Trophoblast cell (in vitro differentiated cells and primary cell): Measurements from ENCODE around the gene PCDHGB5.
"Not testable (repeated sequence)": the region's sequence is repeated elsewhere in the genome, so short reads cannot be mapped to it uniquely, and the experiment has no call there.

Experiments used
- DNase-seq, 2 donors: peaks; one replicate each; pipeline ENCODE4 v3.0.0-alpha.2; 2016
- H2AFZ ChIP-seq: 2 replicates; pipeline ENCODE4 v1.6.1; 2013; ENCODE audit warnings: low read length, moderate library complexity, mild to moderate bottlenecking; ENCODE audit not compliant: insufficient read depth, poor library complexity
- H2AK5ac ChIP-seq: 2 replicates; pipeline ENCODE4 v1.6.1; 2013; ENCODE audit warnings: mild to moderate bottlenecking, low read length
- H2BK120ac ChIP-seq: 2 replicates; pipeline ENCODE4 v1.6.1; 2013; ENCODE audit warnings: low read length, mild to moderate bottlenecking, moderate library complexity; ENCODE audit not compliant: insufficient read depth, poor library complexity
- H2BK12ac ChIP-seq: 2 replicates; pipeline ENCODE4 v1.6.1; 2013; ENCODE audit warnings: mild to moderate bottlenecking, low read length, moderate library complexity
- H2BK5ac ChIP-seq: 2 replicates; pipeline ENCODE4 v1.6.1; 2013; ENCODE audit warnings: low read length, low read depth, moderate library complexity, mild to moderate bottlenecking; ENCODE audit not compliant: poor library complexity
- H3K14ac ChIP-seq: 2 replicates; pipeline ENCODE4 v1.6.1; 2013; ENCODE audit warnings: mild to moderate bottlenecking, low read length
- H3K18ac ChIP-seq: 2 replicates; pipeline ENCODE4 v1.6.1; 2013; ENCODE audit warnings: mild to moderate bottlenecking, low read length
- H3K23ac ChIP-seq: 2 replicates; pipeline ENCODE4 v1.6.1; 2013; ENCODE audit warnings: low read length
- H3K27ac ChIP-seq: 2 replicates; pipeline ENCODE4 v1.5.1; 2013; ENCODE audit warnings: low read depth, mild to moderate bottlenecking, inconsistent platforms, low read length, moderate library complexity
- H3K27me3 ChIP-seq: 2 replicates; pipeline ENCODE4 v1.6.1; 2013; ENCODE audit warnings: inconsistent platforms, mild to moderate bottlenecking, low read length, moderate library complexity; ENCODE audit not compliant: insufficient read depth
- H3K36me3 ChIP-seq, 2 experiments: 1 replicate in 1 of 2; 2 replicates in 1 of 2; pipeline ENCODE4 v1.6.1; 2013; ENCODE audit warnings: low read length in 2 of 2, mild to moderate bottlenecking in 2 of 2, moderate library complexity in 1 of 2; ENCODE audit not compliant: insufficient read depth in 2 of 2, control insufficient read depth in 1 of 2
- H3K4ac ChIP-seq: 2 replicates; pipeline ENCODE4 v1.6.1; 2013; ENCODE audit warnings: low read depth, mild to moderate bottlenecking, low read length, moderate library complexity
- H3K4me1 ChIP-seq, 2 experiments: 1 replicate in 1 of 2; 2 replicates in 1 of 2; pipeline ENCODE4 v1.6.1; 2013; ENCODE audit warnings: low read length in 2 of 2, mild to moderate bottlenecking in 2 of 2, moderate library complexity in 1 of 2; ENCODE audit not compliant: insufficient read depth in 2 of 2, control insufficient read depth in 1 of 2
- H3K4me2 ChIP-seq: 2 replicates; pipeline ENCODE4 v1.6.1; 2013; ENCODE audit warnings: inconsistent platforms, mild to moderate bottlenecking, low read length, moderate library complexity
- H3K4me3 ChIP-seq: 2 replicates; pipeline ENCODE4 v1.5.1; 2013; ENCODE audit warnings: mild to moderate bottlenecking, low read depth, low read length, inconsistent platforms
- H3K79me1 ChIP-seq: one replicate; pipeline ENCODE4 v1.6.1; 2013; ENCODE audit warnings: low read length
- H3K79me2 ChIP-seq: 2 replicates; pipeline ENCODE4 v1.6.1; 2013; ENCODE audit warnings: low read length, mild to moderate bottlenecking; ENCODE audit not compliant: control insufficient read depth, insufficient read depth, poor library complexity
- H3K9ac ChIP-seq: 2 replicates; pipeline ENCODE4 v1.6.1; 2013; ENCODE audit warnings: mild to moderate bottlenecking, low read length
- H3K9me3 ChIP-seq: 2 replicates; pipeline ENCODE4 v1.6.1; 2013; ENCODE audit warnings: low read depth, mild to moderate bottlenecking, control low read depth, inconsistent platforms, low read length; ENCODE audit not compliant: insufficient read depth
- H4K12ac ChIP-seq: 2 replicates; pipeline ENCODE4 v1.6.1; 2013; ENCODE audit warnings: low read depth, mild to moderate bottlenecking, low read length, moderate library complexity
- H4K8ac ChIP-seq: 2 replicates; pipeline ENCODE4 v1.6.1; 2013; ENCODE audit warnings: low read depth, mild to moderate bottlenecking, low read length, moderate library complexity
- H4K91ac ChIP-seq: one replicate; pipeline ENCODE4 v1.6.1; 2013; ENCODE audit warnings: low read depth, mild to moderate bottlenecking, low read length, moderate library complexity
- WGBS: extraction: QIAGEN DNeasy Blood & Tissue Kit; methylation state at CpG from one replicate; pipeline ENCODE4 v1.1.7; 2013; ENCODE audit warnings: missing lambda C conversion rate; ENCODE audit not compliant: insufficient read length, insufficient coverage; ENCODE audit errors: extremely low coverage; 5-methylcytosine and 5-hydroxymethylcytosine counted together

PCDHGB5 gene

GRCh38 chr5:141393267-141393666 is 4.5 kb upstream of the PCDHGB5 start:
- Histone ChIP-seq H3K36me3 (peaks cover 19 to 27% of the 10 kb centered on the region in 2 experiments), H3K14ac (no peak overlapping the region), H3K27ac (no peak overlapping the region), H3K4me3 (no peak overlapping the region), H2BK5ac (no peak overlapping the region), H2AFZ (no peak overlapping the region), H3K23ac (no peak overlapping the region), H3K18ac (no peak overlapping the region), H2BK12ac (no peak overlapping the region), H2AK5ac (no peak overlapping the region), H4K12ac (no peak overlapping the region), H3K9ac (no peak overlapping the region), H3K79me1 (no peaks in the 10 kb centered on the region), H3K79me2 (no peaks in the 10 kb centered on the region), H2BK120ac (no peak overlapping the region), H4K91ac (no peak overlapping the region), H4K8ac (no peak overlapping the region), H3K4ac (no peak overlapping the region), H3K4me1 (no peaks in the 10 kb centered on the region), H3K9me3 (peaks cover 39% of the 10 kb centered on the region), H3K4me2 (no peak overlapping the region), H3K27me3 (no peaks in the 10 kb centered on the region)
- WGBS, result no CpG with 5 or more reads among the region's 21 CpGs
- no peak for DNase-seq

GRCh38 chr5:141394401-141395187 is 3.2 kb upstream of the PCDHGB5 start:
- H4K8ac ChIP-seq, H2BK12ac ChIP-seq, H4K91ac ChIP-seq, H3K79me1 ChIP-seq, H3K27me3 ChIP-seq, H3K79me2 ChIP-seq, H3K4ac ChIP-seq, DNase-seq, H3K9ac ChIP-seq, H2BK120ac ChIP-seq, H2AFZ ChIP-seq, H3K18ac ChIP-seq, H2BK5ac ChIP-seq, H3K14ac ChIP-seq, H2AK5ac ChIP-seq, H3K23ac ChIP-seq, H3K4me2 ChIP-seq, H3K4me1 ChIP-seq, H3K27ac ChIP-seq, H4K12ac ChIP-seq: not testable (repeated sequence)
- WGBS, result no CpG with 5 or more reads among the region's 53 CpGs
- Histone ChIP-seq H3K36me3 (peaks cover 17 to 25% of the 10 kb centered on the region in 2 experiments), H3K4me3 (peak overlapping the region; percentile 23), H3K9me3 (peaks cover 34% of the 10 kb centered on the region)

- H3K23ac ChIP-seq, result no peak overlapping the region
- no peak overlapping the region for H2AFZ ChIP-seq
- DNase-seq, result no peak
- H3K4ac ChIP-seq, result no peak overlapping the region
- no peak overlapping the region for H2BK120ac ChIP-seq
- H4K12ac ChIP-seq, result no peak overlapping the region
- H4K91ac ChIP-seq, result no peak overlapping the region
- H2AK5ac ChIP-seq, result no peak overlapping the region
- H3K79me2 ChIP-seq, result no peaks in the 10 kb centered on the region
- no CpG with 5 or more reads among the region's 15 CpGs for WGBS
- H3K36me3 ChIP-seq, result peaks cover 6 to 17% of the 10 kb centered on the region in 2 experiments
- H2BK12ac ChIP-seq, result no peak overlapping the region
- no peak overlapping the region for H3K27ac ChIP-seq
- H3K14ac ChIP-seq, result no peak overlapping the region
- no peak overlapping the region for H2BK5ac ChIP-seq
- peaks cover 34% of the 10 kb centered on the region for H3K9me3 ChIP-seq
- H4K8ac ChIP-seq, result no peak overlapping the region
- no peaks in the 10 kb centered on the region for H3K4me1 ChIP-seq
- no peak overlapping the region for H3K4me2 ChIP-seq
- H3K79me1 ChIP-seq, result no peaks in the 10 kb centered on the region
- H3K27me3 ChIP-seq, result no peaks in the 10 kb centered on the region
- H3K9ac ChIP-seq, result no peak overlapping the region
- H3K4me3 ChIP-seq, result no peak overlapping the region
- H3K18ac ChIP-seq, result no peak overlapping the region
These were observed 861 bp downstream of the PCDHGB5 start for GRCh38 chr5:141398608-141399007.

GRCh38 chr5:141399555-141400258 is 2.0 kb downstream of the PCDHGB5 start:
- Histone ChIP-seq H3K23ac (no peak overlapping the region), H2AK5ac (no peak overlapping the region), H3K4me3 (no peak overlapping the region), H3K27ac (no peak overlapping the region), H3K4ac (no peak overlapping the region), H2BK120ac (no peak overlapping the region), H3K9me3 (peaks cover 30% of the 10 kb centered on the region), H4K8ac (no peak overlapping the region), H4K12ac (no peak overlapping the region), H3K14ac (no peak overlapping the region), H3K4me2 (no peak overlapping the region), H3K18ac (no peak overlapping the region), H3K9ac (no peak overlapping the region), H3K79me1 (no peaks in the 10 kb centered on the region), H3K36me3 (peaks cover 3 to 15% of the 10 kb centered on the region in 2 experiments), H2AFZ (no peak overlapping the region), H2BK5ac (no peak overlapping the region), H3K4me1 (no peaks in the 10 kb centered on the region), H4K91ac (no peak overlapping the region), H2BK12ac (no peak overlapping the region), H3K27me3 (no peaks in the 10 kb centered on the region), H3K79me2 (no peaks in the 10 kb centered on the region)
- WGBS, result no CpG with 5 or more reads among the region's 61 CpGs
- no peak for DNase-seq
